ENCODE data around the gene ACSS1. TPM values are rescaled to one million over a fixed set of nuclear protein-coding genes. Genes with fewer than 3 reads are reported as not detected.

The ACSS1 gene
- total RNA-seq, 2 experiments from 2014 or later = 17.5 to 18.2 TPM

DNA sequence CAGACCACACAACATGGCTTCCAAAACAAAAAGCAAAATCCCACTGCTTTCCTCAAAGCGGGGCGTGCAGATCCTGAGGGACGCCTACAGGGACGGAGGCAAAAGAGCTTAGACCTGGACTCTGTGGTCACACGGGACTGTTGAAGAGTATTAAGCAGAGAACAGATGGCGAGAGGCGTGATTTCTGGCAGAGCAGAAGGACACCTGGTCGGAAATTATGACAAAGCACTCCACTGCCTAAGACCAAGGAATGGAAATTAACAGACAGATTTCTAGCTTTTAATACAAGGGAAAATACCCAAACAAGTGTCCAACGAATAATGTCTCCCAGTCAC lies 93.5 kb downstream of the ACSS1 start:
- DNase-seq = no peak
- no peaks in the 10 kb centered on the region for H3K9me3 Mint-ChIP-seq
- peaks cover 71% of the 10 kb centered on the region for H3K36me3 Mint-ChIP-seq (ENCODE audit: low read depth)
- TF ChIP-seq, protein P1, sequence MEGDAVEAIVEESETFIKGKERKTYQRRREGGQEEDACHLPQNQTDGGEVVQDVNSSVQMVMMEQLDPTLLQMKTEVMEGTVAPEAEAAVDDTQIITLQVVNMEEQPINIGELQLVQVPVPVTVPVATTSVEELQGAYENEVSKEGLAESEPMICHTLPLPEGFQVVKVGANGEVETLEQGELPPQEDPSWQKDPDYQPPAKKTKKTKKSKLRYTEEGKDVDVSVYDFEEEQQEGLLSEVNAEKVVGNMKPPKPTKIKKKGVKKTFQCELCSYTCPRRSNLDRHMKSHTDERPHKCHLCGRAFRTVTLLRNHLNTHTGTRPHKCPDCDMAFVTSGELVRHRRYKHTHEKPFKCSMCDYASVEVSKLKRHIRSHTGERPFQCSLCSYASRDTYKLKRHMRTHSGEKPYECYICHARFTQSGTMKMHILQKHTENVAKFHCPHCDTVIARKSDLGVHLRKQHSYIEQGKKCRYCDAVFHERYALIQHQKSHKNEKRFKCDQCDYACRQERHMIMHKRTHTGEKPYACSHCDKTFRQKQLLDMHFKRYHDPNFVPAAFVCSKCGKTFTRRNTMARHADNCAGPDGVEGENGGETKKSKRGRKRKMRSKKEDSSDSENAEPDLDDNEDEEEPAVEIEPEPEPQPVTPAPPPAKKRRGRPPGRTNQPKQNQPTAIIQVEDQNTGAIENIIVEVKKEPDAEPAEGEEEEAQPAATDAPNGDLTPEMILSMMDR (IDR thresholded peaks at IDR 0.05) = no peak
- intact Hi-C loops (cut with micrococcal nuclease) = no loop called here
- ChIA-PET POLR2A (interaction anchor here (1.5 to 2.0 kb wide), 3 partner anchors 10 to 22 kb away, joined by 5 to 6 read pairs (median 5); no protein-coding TSS in a partner anchor), CTCF (interaction anchor here (1.4 kb wide), 1 partner anchor 9 kb away, joined by 6 read pairs; no protein-coding TSS in a partner anchor)
- no peaks in the 10 kb centered on the region for H3K27me3 Mint-ChIP-seq
- peaks cover 40% of the 10 kb centered on the region for H3K4me1 Mint-ChIP-seq (ENCODE audit: low read depth)
- peak overlapping the region; percentile 77 for H3K27ac Mint-ChIP-seq
- H3K4me3 Mint-ChIP-seq = no peak overlapping the region
- peak; percentile 3 for ATAC-seq

- Mint-ChIP-seq H3K4me3 (no peak overlapping the region), H3K36me3 (ENCODE audit: low read depth) (peaks cover 66% of the 10 kb centered on the region), H3K9me3 (no peaks in the 10 kb centered on the region), H3K27ac (peak overlapping the region; percentile 77), H3K4me1 (ENCODE audit: low read depth) (peaks cover 40% of the 10 kb centered on the region), H3K27me3 (no peaks in the 10 kb centered on the region)
- TF ChIP-seq, protein P1 (IDR thresholded peaks at IDR 0.05) = no peak
- DNase-seq = no peak
- CTCF ChIA-PET = interaction anchor here (1.0 to 1.4 kb wide), 2 partner anchors 9 to 33 kb away, joined by 3 to 6 read pairs; no protein-coding TSS in a partner anchor
- intact Hi-C loops (cut with micrococcal nuclease) = no loop called here
- ATAC-seq = no peak
- POLR2A ChIA-PET = interaction anchor here (1.5 to 2.0 kb wide), 3 partner anchors 9 to 23 kb away, joined by 5 to 6 read pairs (median 5); no protein-coding TSS in a partner anchor
Observed at GRCh38 chr20:24963672-24964505, 94.0 kb downstream of the ACSS1 start.

GRCh38 chr20:24962510-24962909 lies 95.4 kb downstream of the ACSS1 start:
- peaks cover 40% of the 10 kb centered on the region for H3K4me1 Mint-ChIP-seq (ENCODE audit: low read depth)
- TF ChIP-seq, protein P1 (IDR thresholded peaks at IDR 0.05) = no peak
- CTCF ChIA-PET = interaction anchor here (1.0 kb wide), 1 partner anchor 32 kb away, joined by 3 read pairs; no protein-coding TSS in a partner anchor
- no peaks in the 10 kb centered on the region for H3K27me3 Mint-ChIP-seq
- POLR2A ChIA-PET = no interaction called here
- no peak overlapping the region for H3K4me3 Mint-ChIP-seq
- no peaks in the 10 kb centered on the region for H3K9me3 Mint-ChIP-seq
- intact Hi-C loops (cut with micrococcal nuclease) = no loop called here
- peaks cover 55% of the 10 kb centered on the region for H3K36me3 Mint-ChIP-seq (ENCODE audit: low read depth)
- H3K27ac Mint-ChIP-seq = peak overlapping the region; percentile 79
- no peak for DNase-seq
- ATAC-seq = no peak

- peak overlapping the region; percentile 79 for H3K27ac Mint-ChIP-seq
- no peak for DNase-seq
Observed at GRCh38 chr20:24962182-24962492, 95.8 kb downstream of the ACSS1 start.

More at GRCh38 chr20:24962182-24962492, 95.8 kb downstream of the ACSS1 start:
- ATAC-seq = no peak
- intact Hi-C loops (cut with micrococcal nuclease) = no loop called here
- peaks cover 52% of the 10 kb centered on the region for H3K36me3 Mint-ChIP-seq (ENCODE audit: low read depth)
- no peak overlapping the region for H3K4me3 Mint-ChIP-seq
- TF ChIP-seq, protein P1 (IDR thresholded peaks at IDR 0.05) = no peak
- CTCF ChIA-PET = no interaction called here
- peaks cover 40% of the 10 kb centered on the region for H3K4me1 Mint-ChIP-seq (ENCODE audit: low read depth)
- no peaks in the 10 kb centered on the region for H3K9me3 Mint-ChIP-seq
- POLR2A ChIA-PET = no interaction called here
- no peaks in the 10 kb centered on the region for H3K27me3 Mint-ChIP-seq

Data from activated CD8-positive, alpha-beta T cell treated with anti-CD3 and anti-CD28 coated beads for 36 hours (primary cell).